ENCODE data around the gene ZNF479.
"Not testable (repeated sequence)": the region's sequence is repeated elsewhere in the genome, so short reads cannot be mapped to it uniquely, and the experiment has no call there.

The ZNF479 gene

DNA sequence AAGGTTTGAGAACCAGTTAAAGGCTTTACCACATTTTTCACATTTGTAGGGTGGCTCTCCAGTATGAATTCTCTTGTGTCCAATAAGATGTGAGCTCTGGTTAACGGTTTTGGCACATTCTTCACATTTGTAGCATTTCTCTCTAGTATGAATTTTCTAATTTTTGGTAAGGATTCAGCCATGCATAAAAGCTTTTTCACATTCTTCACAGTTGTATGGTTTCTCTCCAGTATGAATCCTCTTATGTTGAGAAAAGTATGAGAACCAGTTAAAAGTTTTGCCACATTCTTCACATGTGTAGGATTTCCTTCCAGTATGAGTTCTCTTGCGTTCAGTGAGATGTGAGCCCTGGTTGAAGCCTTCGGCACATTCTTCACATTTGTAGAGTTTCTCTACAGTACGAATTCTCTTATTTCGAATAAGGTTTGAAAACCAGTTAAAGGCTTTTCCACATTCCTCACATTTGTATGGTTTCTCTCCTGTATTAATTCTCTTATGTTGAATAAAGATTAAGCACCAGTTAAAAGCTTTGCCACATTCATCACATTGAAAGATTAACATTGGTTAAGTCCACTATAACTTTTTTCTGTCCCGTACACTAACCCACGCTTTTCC, 33.2 kb upstream of the ZNF479 start:
- H3K4me3 ChIP-seq (ENCODE audit: control insufficient read depth, low read depth, low read length), result no peak overlapping the region
- TF ChIP-seq, protein P1, sequence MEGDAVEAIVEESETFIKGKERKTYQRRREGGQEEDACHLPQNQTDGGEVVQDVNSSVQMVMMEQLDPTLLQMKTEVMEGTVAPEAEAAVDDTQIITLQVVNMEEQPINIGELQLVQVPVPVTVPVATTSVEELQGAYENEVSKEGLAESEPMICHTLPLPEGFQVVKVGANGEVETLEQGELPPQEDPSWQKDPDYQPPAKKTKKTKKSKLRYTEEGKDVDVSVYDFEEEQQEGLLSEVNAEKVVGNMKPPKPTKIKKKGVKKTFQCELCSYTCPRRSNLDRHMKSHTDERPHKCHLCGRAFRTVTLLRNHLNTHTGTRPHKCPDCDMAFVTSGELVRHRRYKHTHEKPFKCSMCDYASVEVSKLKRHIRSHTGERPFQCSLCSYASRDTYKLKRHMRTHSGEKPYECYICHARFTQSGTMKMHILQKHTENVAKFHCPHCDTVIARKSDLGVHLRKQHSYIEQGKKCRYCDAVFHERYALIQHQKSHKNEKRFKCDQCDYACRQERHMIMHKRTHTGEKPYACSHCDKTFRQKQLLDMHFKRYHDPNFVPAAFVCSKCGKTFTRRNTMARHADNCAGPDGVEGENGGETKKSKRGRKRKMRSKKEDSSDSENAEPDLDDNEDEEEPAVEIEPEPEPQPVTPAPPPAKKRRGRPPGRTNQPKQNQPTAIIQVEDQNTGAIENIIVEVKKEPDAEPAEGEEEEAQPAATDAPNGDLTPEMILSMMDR (conservative IDR thresholded peaks at IDR 0.05; ENCODE audit: control insufficient read depth, insufficient read depth, low read depth, low read length), result no peak
- no peak for DNase-seq (ENCODE audit: low read depth)

DNA sequence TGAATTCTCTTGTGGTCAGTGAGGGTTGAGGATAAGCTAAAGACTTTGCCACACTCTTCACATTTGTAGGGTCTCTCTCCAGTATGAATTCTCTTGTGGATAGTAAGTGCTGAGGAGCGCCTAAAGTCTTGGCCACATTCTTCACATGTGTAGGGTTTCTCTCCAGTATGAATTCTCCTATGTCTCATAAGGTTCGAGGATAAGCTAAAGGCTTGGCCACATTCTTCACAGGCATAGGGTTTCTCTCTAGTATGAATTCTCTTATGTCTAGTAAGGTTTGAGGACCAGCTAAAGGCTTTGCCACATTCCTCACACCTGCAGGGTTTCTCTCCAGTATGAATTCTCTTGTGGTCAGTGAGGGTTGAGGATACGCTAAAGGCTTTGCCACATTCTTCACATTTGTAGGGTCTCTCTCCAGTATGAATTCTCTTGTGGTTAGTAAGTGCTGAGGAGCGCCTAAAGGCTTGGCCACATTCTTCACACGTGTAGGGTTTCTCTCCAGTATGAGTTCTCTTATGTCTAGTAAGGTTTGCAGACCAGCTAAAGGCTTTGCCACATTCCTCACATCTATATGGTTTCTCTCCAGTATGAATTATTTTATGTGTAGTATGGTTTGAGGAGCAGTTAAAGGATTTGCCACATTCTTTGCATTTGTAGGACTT, 12.0 kb downstream of the ZNF479 start:
- H3K4me3 ChIP-seq (ENCODE audit: control insufficient read depth, low read depth, low read length); DNase-seq (ENCODE audit: low read depth): not testable (repeated sequence)
